ENCODE results near the gene ALX3. TPM values are rescaled to one million over a fixed set of nuclear protein-coding genes. Genes with fewer than 3 reads are reported as not detected.
"Not testable (repeated sequence)": the region's sequence is repeated elsewhere in the genome, so short reads cannot be mapped to it uniquely, and the experiment has no call there.

Gene ALX3
- total RNA-seq, 1 donor from 2014 or later, result not detected

DNA sequence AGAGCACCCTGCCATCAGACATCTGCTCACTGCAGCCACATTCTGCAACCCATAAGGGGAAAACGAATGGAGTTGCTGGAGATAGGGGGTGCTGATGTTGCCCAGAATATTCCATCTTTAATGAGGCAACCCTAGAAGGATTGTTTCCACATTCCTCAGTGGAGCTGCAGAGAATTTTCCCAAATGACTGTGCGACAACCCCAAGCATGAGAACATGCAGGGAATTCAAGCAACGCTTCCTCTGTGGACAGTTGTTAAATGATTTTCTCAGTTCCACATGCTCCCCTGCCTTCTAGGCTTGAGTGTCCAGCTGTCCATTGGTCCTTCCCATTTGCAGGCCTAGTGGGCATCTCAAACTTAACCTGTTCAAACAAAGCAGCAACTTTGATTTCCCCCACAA, 21.3 kb upstream of the ALX3 start:
- ATAC-seq (ENCODE audit: poor library complexity), result no peak
- intact Hi-C loops (cut with DNase I), result no loop called here

DNA sequence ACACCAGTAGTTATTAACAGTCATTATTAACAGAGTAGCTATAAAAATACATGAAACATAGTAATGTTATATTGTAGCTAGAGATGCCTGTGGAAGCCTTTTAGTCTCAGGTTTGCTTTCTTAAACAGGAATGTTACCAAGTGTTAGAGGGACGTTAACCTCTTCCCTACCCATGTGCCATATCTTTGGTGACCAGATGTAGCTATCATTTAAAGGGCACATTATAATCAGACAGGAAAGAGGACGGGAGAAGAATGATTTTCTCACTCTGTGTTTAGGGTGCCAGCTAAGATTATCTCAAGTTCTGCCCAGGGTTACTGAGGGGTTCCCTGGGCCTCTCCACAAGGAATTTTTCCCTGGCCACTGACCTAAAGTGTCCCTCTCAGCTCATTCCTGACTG, 20.9 kb upstream of the ALX3 start:
- DNase-seq (no peak), ATAC-seq (ENCODE audit: poor library complexity) (no peak)
- intact Hi-C loops (cut with DNase I), result no loop called here

More for the DNA sequence above, 21.3 kb upstream of the ALX3 start:
- no peak for DNase-seq

DNA sequence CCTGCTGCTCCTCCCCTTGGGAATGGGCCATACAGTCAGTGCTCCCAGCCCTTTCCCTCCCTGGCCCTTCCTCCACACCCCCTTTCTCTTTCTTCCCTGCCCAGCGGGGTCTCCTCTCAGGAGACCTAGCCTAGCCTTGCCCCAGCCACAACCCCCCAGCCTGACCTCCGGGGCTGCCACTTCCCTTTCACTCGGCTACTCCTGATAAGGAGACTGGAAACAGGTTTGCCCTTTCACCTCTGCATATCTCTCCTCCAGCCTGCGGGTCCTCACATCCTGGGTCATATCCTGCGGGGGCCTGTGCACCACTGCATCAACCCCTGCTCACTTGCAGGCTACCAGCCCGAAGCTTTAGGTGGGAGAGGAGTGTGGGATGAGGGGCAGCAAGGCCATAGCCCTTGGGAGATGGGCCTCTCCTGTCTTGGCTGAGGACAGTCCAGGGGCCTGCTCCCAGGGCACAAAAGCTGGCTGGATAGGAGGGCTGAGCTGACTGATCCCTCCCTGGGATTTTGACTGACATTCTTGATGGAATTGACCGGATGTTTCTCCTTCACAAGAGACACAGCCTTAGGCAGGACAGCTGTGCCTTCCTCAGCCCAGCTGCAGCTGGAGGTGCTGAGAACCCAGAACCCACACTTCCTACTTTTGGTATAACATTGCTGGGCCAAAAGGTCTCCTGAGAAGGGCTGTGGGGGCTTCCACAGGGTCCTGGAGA, 19.2 kb upstream of the ALX3 start:
- ATAC-seq (ENCODE audit: poor library complexity) (peak; percentile 9), DNase-seq (no peak)
- intact Hi-C loops (cut with DNase I), result no loop called here

DNA sequence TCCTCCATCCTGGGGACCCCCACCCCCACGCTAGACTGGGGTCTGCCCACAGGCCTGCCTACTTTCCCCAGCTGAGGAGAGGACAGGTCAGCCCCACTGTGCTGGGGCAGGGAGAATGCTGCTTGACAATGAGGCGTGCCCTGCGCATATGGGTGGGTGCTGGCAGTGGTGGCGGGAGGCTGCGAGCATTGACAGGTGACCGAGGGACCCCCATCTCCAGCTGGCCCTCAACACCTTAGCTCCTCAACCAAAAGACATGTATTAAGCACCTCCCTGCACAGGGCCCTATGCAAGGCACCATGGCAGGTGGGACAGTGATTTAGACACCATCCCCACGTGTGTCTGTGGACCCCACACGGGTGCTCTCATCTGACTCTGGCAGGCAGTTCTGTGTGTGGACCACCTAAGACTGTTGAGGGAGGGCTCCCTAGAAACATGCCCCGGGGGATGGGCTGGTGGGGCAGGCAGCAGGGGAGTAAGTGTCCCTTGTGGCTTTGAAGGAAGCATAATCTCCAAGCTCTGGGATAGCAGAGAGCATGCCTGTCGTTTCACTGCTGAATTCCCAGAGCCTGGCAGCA, 18.4 kb upstream of the ALX3 start:
- DNase-seq (no peak), ATAC-seq (ENCODE audit: poor library complexity) (no peak)
- intact Hi-C loops (cut with DNase I), result no loop called here

DNA sequence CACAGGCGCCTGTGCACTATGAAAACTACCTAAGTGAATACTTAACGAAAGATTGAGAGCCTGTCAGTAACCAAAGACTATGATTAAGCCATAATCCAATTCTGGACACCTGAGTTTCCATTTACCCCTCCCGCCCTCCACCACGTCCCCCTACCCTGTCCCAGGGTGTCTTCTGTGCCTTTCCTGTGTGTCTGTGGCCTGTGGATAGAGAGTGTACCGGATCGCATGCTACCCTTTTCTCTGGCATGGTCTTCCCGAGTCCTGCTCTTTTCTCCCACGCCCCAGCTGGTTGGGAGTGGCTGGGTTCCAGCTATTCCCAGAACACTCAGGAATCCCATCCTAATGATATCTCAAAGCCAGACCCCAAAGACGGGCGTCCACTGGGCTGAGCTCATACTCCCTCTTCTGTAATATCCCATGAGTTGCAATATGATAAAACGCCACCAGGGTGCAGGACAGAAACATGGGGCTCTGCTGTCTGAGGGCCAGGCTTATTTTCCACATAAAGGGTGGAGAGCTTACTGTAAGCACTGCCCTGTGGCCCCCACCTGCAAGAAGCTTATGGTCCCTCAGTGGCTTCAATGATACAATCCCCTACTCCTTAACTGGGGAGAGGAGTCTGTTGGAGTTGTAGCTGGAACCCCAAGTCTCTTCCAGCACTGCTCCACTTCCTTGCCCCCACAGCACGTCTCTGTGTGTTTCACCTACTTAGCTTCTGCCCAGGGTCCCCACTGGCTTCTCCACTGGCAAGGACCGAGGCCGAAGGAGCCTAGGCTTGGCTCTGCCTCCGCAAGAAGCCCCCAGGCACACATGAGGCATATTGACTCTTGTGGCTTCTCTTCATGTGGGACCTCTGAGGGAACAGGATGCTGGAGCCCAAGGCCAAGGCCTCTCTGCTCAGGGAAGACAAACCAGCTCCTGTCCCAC, 17.6 kb upstream of the ALX3 start:
- intact Hi-C loops (cut with DNase I), result no loop called here
- no peak for DNase-seq

DNA sequence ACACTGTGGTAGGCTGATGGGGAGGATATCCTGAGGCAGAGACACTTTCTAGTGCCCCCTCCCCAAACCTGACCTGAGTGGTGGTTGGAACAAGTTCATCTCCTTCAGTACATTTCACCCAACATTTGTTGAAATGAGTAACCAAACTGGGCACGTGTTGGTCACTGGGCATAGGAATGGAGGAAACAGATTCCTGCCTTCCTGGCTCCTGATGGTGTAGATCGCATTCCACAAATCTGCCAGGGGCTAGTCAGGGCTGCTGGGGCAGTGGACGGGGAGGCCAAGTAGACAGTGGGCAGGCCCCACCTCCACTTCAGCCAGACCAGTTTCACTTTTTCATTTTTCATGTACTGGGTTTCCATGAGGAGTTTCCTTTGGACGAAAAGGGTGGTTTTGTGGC, 16.5 kb upstream of the ALX3 start:
- intact Hi-C loops (cut with DNase I), result no loop called here
- ATAC-seq (ENCODE audit: poor library complexity) (no peak), DNase-seq (no peak)

More for the DNA sequence above, 17.6 kb upstream of the ALX3 start:
- peak; percentile 57 for ATAC-seq (ENCODE audit: poor library complexity)

DNA sequence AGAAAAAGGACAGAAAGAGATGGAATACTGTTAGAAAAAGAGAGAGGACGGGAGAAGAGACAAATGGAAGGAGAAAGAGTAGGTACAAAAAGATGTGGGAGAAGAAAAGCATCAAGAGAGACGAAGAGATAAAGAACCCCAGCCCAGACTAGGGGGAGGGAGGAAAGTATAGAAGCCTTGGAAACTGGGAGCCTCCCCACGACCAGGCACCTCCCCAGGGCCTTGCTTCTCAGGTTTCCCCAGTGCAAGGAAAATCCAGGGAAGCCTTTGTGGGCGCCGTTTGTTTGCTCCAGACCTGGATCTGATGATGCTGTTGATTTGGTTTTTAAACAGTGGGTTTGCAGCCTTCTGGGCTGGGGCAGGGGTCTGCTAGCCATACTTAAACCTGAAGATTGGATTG, 15.2 kb upstream of the ALX3 start:
- DNase-seq (peak; percentile 14), ATAC-seq (ENCODE audit: poor library complexity) (no peak)
- intact Hi-C loops (cut with DNase I), result no loop called here

DNA sequence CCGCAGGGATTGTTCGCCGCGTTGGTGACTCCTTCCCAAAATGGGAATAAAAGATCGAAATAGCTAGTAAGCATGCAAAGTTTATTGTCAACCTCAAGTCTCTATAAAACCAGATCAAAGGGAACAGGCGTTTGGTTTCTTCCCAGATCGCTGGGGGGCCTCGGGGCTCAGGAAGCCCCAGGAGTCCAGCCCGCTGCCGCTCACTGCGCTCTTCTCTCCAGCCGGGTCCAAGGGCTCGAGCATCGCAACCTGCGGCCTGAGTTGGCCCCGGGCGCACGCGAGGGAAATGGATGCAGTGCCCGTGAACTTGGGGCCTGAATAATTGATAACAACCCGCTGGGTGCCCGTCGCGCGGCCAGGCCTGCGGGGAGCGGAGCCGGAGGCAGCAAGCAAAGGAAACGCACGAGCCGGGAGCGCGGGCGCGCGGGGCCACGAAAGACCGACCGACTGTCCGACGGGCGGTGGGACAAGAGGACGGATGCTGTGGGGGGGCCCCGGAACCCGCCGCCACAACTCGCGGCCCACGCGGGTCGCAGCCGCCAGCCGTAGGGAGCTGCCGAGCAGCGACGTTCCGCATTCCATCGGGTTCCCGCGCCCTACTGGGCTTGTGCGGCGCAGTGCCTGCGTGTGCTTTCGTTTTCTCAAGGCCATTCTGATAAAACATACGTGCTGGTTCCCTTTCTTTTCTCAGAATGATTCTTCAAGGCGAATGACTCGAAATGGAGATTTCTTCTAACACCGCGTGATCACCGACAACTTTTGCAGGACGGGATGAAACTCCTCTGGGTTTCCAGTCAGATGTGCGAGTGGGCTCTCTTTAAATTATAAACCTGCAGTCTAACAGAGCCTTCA, 14.0 kb upstream of the ALX3 start:
- intact Hi-C loops (cut with DNase I), result no loop called here
- ATAC-seq (ENCODE audit: poor library complexity) (peak; percentile 88), DNase-seq (peak; percentile 69)

DNA sequence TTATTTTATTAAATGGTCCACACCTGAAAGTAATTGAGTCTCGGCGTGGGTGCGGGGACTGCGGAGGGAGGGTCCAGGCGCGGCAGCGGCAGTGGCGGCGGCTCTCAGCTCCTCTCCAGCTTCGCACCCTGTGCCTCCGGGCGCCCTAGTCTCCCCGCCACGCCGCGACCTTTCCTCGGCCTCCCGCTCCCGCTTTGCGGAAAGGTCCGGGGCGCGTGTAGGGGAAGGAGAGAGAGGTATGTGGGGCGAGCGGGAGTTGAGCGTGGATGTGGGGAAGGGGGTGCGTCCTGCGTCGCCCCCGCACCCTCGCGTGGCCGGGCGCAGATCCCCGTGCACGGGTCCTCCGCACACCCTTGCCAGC, 13.4 kb upstream of the ALX3 start:
- ATAC-seq (ENCODE audit: poor library complexity) (peak; percentile 26), DNase-seq (peak; percentile 39)
- intact Hi-C loops (cut with DNase I), result no loop called here

DNA sequence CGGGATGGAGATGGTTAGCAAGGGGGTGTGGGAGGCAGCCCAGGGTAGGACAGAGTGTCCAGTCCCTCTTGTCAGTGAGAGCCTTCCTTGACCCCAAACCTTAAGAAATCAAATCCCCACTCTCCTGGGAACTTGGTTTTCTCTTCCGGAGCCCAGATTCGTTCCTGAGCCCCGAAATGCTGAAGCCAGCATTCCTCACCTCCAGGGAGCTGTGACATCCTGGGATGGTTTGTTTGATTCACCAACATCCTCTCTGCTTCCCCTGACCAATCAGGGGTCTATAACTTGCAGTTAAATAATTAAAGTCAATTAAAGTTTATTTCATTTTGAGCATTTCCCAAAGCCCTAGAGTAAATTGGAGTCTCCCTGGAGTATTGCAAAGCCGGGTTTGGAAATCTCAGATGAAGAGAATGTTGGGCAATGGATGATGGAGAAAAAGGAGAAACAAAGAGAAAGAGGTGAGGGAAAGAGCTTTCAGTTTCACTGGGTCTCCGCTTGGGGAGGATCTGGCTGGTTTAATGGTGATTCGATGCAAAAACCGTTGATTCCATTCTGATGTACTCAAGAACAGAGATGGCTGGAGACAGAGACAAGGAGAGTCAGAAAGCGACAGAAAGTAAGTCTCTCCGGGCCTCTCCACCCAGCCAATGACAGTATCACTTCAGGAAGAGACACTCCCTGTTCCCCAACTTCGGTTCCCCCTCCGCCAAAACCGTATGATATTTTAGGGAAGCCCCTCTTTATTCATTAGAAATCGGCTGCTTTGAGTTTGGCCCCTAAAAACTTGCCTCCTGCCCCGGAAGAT, 12.8 kb upstream of the ALX3 start:
- intact Hi-C loops (cut with DNase I), result no loop called here
- DNase-seq (peak; percentile 5), ATAC-seq (ENCODE audit: poor library complexity) (no peak)

DNA sequence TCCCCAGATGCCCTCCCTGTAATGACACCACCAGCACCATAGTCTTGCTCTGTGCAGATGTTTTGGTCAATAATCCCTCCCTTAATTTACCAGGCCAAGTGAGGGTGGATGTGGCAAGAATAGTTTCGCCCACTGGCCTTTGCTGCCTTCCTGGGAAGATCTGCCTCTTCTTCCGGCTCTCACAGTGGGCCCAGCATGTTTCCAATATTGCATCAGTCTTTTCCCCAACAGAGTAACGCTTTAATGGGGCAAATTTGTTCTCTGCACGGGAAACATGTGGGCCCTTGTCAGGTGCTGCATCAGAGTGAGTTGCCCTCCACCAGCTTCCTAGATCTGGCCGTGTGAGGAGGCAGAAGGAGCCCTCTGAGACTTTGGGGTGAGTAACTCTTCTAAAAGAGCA, 12.0 kb upstream of the ALX3 start:
- intact Hi-C loops (cut with DNase I), result no loop called here
- DNase-seq (peak; percentile 5), ATAC-seq (ENCODE audit: poor library complexity) (no peak)

DNA sequence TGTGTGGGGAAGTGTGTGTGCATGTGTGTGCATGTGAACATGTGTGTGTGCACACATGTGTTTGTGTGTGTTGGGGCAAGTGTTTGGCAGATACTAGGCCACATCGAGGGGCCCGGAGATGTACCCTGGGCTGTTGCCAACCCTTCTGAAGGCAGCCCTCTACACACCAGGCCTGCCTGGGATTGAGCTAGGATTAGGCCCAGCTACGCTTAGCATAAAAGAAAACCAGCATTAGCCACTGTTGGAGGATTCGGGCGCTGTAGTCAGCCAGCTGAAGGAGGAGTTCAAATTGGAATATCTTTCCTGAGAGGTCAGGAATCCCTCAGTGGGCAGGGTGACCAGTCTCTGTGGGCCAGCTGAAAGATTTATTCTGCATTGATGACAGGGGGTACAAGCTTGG, 10.6 kb upstream of the ALX3 start:
- peak; percentile 13 for DNase-seq
- intact Hi-C loops (cut with DNase I), result no loop called here
- ATAC-seq (ENCODE audit: poor library complexity), result no peak

DNA sequence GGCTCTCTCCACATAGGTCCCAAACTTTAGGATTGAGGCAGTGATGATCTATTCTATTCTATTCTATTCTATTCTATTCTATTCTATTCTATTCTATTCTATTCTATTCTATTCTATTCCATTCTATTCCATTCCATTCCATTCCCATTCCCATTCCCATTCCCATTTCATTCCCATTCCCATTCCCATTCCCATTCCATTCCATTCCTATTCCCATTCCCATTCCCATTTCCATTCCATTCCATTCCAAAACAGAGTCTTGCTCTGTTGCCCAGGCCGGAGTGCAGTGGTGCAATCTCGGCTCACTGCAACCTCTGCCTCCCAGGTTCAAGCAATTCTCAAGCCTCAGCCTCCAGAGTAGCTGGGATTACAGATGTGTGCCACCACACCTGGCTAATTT, 9.5 kb upstream of the ALX3 start:
- intact Hi-C loops (cut with DNase I); ATAC-seq (ENCODE audit: poor library complexity); DNase-seq: not testable (repeated sequence)

DNA sequence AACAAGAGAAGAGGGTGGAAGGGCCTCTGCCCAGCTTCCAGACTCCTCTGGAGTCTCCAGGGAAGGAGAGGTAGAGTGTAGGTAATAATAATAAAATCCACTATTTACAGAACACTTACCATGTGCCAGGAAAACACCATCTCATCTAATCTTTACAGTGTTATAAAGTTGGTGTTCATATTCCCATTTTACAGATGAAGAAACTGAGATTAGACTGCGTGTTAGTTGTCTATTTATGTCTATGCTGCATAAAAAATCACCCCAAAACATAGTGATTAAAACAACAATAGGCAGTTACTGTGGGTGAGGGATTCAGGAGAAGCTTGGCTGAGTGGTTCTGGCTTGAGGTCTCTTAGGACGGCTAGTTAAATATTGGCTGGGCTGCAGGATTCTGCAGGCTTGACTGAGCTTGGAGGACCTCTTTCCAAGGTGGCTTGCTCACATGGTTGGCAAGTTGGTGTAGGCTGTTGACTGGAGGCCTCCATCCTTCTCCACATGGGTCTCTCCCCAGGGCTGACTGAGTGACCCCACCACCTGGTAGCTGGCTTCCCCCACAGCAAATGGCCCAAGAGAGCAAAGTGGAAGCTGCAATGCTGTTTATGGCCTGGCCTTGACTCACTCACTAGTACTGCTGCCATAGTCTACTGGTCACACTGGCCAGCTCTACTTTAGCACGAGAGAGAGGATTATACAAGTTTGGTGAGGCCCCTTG, 6.5 kb upstream of the ALX3 start:
- no peak for ATAC-seq (ENCODE audit: poor library complexity)
- DNase-seq, result peak; percentile 1
- intact Hi-C loops (cut with DNase I), result no loop called here

DNA sequence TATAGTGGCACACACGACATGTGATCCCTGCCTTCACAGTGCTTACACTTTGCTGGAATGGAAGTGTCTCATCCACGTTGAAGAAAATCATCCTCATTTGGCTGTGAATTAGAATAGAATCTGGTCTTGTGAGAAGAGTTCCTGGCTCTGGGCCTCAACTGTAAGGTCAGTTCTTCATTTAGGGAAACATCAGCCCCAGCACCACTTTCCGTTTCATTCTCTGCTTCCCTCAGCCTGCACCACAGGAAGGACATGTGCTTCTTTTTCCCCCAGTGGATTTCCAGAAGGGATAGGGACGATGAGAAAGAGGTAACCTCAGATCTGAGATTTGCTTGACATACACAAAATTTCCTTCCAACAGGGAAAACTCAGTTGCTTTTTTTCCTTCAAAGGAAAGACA, 3.7 kb upstream of the ALX3 start:
- ATAC-seq (ENCODE audit: poor library complexity) (no peak), DNase-seq (no peak)
- intact Hi-C loops (cut with DNase I), result no loop called here

DNA sequence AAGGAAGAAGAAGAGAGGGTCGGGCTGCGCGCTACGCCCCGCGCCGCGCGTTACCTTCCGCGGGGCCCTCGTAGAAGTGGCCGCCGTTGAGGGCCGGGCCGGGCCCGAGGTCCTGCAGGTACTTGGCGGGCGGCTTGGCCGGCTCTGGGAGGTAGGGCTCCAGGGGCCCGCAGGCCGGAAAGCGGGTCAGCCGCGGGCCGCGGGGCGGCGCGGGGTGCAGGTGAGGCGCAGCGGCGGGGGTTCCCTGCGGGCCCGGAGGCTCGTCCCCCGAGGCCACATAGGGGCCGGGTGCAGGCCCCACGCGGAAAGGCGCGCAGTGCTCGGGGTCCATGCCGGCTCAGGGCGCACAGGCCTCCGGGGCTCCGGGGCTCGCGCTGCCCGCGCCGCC, 196 bp downstream of the ALX3 start:
- ATAC-seq (ENCODE audit: poor library complexity), result no peak
- intact Hi-C loops (cut with DNase I), result no loop called here
- DNase-seq, result no peak

DNA sequence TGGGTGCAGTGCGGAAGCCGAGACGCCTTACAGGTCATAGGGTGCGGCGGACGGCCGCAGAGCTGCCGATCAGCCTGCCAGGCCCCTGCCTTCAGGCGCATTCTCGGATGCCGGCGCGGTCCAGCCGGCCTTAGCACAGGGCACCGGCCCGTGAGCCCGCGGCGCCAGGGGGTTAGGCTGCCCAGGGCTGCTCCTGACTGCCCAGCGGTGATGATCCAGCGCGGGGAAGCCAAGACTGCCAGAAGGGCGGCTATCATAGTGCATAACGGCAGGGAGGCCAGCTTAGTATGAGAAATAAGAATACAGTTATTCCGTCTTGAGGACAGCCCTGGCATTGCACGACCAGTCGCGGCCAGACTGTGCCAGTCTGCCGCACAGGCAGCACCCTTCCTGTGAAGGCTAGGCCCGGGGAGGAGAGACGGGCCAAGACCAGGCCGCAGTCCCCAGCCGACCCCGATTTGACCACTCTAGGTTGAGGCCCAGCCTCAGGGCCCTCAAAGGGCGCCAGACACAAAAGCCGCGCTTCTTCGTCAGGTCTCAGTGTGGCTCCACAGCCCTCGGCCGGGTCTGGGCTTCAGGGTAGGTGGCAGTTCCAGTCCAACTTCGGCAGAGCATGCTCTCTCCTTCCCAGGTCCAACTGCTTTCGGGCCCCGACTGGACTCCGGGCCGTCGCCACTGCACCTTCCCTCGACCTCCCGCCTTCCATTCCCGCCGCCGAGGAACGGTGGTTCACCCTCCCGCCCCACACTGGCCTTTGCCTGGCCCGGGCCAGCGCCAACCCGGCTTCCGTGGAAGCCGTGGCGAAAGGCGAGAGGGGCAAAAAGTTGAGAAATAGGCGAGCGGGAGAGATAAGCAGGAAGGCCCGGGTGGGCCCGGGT, 829 bp downstream of the ALX3 start:
- intact Hi-C loops (cut with DNase I), result no loop called here
- no peak for DNase-seq
- peak; percentile 23 for ATAC-seq (ENCODE audit: poor library complexity)
